AG09319 (cell line): Measurements from ENCODE around the gene ANKMY1.

Experiments
- DNase-seq: peaks from one replicate; pipeline ENCODE4 v3.0.0-alpha.2; 2010; ENCODE audit warnings: low read depth; ENCODE audit errors: extremely low read depth
- TF ChIP-seq, protein P1 (sequence below): IDR thresholded peaks from 2 replicates; pipeline ENCODE4 v1.5.1; 2011; ENCODE audit warnings: low read depth, mild to moderate bottlenecking, inconsistent platforms, low read length, moderate library complexity

ANKMY1 gene

DNA sequence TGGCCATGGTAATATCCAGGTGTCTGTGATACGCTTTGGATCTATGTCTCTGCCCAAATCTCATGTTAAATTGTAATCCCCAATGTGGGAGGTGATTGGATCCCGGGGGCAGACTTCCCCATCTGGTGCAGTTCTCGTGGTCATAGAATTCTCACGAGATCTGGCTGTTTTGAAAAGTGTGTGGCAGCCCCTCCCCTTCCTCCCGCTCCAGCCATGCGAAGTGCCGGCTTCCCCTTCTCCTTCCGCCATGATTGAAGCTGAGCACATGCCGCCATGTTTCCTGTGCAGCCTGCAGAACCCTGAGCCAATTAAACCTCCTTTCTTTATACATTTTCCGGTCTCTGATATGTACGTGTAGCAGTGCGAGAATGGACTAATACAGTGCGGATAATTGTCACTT is 79.9 kb downstream of the ANKMY1 start:
- TF ChIP-seq, protein P1, sequence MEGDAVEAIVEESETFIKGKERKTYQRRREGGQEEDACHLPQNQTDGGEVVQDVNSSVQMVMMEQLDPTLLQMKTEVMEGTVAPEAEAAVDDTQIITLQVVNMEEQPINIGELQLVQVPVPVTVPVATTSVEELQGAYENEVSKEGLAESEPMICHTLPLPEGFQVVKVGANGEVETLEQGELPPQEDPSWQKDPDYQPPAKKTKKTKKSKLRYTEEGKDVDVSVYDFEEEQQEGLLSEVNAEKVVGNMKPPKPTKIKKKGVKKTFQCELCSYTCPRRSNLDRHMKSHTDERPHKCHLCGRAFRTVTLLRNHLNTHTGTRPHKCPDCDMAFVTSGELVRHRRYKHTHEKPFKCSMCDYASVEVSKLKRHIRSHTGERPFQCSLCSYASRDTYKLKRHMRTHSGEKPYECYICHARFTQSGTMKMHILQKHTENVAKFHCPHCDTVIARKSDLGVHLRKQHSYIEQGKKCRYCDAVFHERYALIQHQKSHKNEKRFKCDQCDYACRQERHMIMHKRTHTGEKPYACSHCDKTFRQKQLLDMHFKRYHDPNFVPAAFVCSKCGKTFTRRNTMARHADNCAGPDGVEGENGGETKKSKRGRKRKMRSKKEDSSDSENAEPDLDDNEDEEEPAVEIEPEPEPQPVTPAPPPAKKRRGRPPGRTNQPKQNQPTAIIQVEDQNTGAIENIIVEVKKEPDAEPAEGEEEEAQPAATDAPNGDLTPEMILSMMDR = no peak
- no peak for DNase-seq

DNA sequence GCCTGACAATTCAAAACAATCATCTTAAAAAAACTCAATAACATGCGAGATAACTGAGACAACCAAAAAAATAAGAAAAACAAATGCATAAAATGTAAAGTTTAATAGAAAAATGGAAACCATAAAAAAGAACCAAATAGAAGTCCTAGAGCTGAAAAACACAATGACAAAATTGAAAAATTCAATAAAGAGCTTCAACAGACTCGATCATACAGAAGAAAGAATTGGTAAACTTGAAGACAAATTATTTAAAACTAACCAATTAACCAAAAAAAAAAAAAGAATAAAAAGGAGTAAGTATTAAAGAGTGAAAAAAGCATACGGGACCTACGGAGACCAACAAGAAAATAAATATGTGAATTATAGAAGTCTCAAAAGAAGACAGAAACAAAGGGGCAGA is 84.6 kb downstream of the ANKMY1 start:
- no peak for DNase-seq
- TF ChIP-seq, protein P1 = no peak

DNA sequence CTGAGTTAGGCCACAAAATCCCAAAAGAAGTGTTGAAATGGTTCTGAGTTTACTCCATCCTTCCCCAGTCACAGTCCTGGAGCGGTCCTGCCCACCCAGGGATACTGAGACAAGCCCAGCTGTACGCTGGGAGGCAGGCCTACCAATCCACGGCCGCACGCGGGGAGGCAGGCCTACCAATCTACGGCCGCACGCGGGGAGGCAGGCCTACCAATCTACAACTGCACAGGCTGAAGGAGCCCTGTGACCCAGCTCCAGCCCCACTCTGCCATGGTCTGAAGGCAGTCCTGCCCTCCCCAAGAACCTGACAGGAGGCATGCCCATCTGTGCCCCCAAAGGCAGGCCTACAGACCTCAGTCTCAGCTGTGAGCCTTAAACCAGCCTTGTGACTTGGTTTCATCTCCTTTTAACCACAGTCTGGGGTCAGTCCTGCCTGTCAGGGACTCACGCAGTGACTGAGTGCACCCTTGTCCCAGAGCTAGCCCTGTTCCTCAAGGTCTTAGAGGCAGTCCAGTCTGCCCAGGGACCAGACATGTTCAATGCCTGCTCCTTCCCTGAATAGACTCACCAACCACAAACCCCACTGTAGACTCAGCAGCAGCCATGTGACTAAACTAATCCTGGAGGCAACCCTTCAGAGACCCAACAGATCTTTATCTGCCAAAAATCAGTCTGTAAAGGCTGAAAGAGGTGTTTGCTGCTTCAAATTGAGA is 85.6 kb downstream of the ANKMY1 start:
- TF ChIP-seq, protein P1 = no peak
- no peak for DNase-seq

DNA sequence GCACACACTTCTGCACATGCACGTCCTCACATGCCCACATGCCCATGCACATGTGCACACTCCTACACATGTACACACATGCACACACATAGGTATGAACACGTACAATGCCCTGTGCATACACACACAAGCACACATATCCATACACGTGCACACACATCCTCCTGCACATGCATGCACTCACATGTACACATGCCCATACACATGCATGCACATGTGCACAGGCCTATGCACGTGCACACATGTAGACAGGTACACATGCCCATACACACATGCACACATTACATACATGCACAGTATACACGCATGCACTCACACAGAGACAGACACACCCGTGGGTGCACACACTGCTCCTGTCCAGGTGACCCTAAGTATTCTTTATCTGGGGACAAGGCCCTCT is 88.0 kb downstream of the ANKMY1 start:
- DNase-seq = no peak
- TF ChIP-seq, protein P1 = no peak

DNA sequence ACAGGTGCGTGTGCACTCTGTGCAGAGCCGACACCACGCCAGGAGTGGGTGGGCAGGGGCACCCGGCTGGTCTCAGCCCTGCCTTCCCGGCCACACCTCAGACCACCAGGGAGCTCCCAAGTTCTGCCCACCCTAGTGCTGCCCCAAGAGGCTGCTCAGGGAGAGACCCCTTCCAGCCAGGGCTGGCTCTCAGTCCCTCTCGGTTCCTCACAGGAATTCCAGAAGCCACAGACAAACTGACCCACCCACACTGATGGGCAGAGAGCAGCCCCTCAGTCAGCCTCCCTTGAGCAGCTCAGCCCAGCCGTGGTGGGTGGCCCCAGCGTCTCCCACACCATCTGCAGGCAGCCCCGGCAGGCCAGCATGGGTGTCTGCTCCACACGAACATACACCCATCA is 88.5 kb downstream of the ANKMY1 start:
- no peak for DNase-seq
- TF ChIP-seq, protein P1 = no peak

DNA sequence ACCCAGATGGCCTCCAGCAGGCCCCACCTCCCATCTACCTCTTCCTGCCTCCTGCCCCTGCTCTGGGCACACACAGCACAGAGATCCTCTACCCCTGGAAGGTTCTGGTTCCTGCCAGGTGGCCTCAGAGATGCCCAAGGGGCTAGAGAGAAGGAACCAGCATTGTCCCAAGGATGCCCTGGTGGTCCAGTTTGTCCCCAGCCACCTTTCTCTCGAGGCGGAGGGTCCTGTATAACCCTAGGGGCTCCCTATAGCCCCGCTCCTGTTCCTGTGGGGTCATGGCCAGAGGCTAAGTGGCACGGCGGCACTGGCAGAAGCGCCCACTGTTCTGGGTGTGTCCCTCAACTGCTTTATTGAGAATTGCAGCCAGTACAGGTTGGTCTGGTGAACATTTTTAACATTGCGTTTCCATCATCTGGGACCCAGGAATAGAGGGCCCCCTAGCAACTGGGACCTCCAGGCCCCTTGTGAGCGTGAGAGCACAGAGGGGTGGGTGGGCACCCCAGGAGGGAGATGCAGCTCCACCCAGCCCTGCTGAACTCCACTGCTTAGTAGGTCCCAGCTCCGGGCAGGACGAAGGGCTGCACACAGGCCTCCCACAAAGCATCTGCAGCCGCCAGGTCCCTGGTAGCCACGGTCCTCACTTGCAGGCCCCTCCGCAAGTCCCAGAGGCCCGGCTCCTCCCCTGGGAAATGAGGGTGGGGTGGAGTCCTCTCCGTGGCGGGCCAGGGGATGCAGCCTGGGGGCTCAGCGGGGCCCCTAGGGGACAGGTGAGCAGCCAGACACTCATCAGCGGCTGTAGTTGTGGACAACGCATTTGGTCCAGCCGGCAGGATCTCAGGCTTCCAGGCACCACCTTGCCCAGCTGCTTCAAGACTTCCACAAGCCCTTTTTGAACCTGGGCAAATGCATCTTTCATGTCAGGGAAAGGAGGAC is 89.2 kb downstream of the ANKMY1 start:
- DNase-seq = no peak
- TF ChIP-seq, protein P1 = no peak
